ENCODE measurements around the gene PGBD5. TPM values are rescaled to one million over a fixed set of nuclear protein-coding genes. Genes with fewer than 3 reads are reported as not detected.

Gene PGBD5
- total RNA-seq, 1 donor from 2014 or later: 1.0 TPM

DNA sequence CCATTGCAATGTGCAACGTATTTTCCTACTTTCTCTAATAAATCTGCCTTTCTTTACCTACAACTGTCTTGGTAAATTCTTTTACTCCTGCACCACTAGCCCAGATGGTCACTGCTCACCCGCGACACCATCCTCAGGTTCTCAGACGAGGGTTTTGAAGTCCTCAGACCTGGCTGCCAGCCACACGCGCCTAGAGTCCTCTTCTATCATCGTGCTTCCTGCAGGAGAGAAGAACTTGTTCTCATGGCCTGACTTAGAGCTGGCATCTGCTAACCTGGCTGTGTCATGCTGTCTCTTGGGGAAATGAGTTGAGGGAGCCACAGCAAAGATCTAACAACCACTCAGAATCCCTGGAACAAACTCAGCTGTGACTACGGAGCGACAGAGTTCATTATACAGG lies 30.3 kb upstream of the PGBD5 start:
- TF ChIP-seq, protein P1, sequence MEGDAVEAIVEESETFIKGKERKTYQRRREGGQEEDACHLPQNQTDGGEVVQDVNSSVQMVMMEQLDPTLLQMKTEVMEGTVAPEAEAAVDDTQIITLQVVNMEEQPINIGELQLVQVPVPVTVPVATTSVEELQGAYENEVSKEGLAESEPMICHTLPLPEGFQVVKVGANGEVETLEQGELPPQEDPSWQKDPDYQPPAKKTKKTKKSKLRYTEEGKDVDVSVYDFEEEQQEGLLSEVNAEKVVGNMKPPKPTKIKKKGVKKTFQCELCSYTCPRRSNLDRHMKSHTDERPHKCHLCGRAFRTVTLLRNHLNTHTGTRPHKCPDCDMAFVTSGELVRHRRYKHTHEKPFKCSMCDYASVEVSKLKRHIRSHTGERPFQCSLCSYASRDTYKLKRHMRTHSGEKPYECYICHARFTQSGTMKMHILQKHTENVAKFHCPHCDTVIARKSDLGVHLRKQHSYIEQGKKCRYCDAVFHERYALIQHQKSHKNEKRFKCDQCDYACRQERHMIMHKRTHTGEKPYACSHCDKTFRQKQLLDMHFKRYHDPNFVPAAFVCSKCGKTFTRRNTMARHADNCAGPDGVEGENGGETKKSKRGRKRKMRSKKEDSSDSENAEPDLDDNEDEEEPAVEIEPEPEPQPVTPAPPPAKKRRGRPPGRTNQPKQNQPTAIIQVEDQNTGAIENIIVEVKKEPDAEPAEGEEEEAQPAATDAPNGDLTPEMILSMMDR (IDR thresholded peaks at IDR 0.05): no peak
- Mint-ChIP-seq H3K27ac (ENCODE audit: unreplicated experiment) (no peak overlapping the region), H3K9me3 (ENCODE audit: unreplicated experiment) (no peaks in the 10 kb centered on the region), H3K27me3 (ENCODE audit: unreplicated experiment) (peaks cover 32% of the 10 kb centered on the region), H3K4me3 (ENCODE audit: unreplicated experiment) (no peak overlapping the region), H3K36me3 (ENCODE audit: unreplicated experiment) (no peaks in the 10 kb centered on the region), H3K4me1 (ENCODE audit: unreplicated experiment) (peaks cover 6% of the 10 kb centered on the region)
- no peak for DNase-seq (ENCODE audit: extremely low spot score, unreplicated experiment)

DNA sequence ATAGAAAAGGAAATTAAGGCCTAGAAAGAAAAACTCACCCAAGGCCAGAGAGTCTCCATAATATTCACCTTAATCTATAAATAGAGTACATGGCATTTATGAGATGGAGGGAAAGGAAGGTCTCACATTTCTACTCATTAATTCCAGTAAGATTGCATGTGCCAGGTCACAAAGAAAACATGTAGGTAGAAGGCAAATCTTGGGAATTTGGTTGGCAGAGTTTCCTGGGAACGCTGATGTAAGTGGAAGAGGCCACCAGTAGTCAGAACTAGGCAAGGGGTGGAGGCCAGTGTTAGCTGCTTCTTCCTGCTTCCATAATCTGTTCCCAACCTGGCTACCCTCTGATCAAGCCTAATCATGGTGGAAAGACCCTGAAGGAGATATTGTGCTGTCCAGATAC lies 29.2 kb upstream of the PGBD5 start:
- TF ChIP-seq, protein P1 (IDR thresholded peaks at IDR 0.05): no peak
- no peak overlapping the region for H3K27ac Mint-ChIP-seq (ENCODE audit: unreplicated experiment)
- H3K9me3 Mint-ChIP-seq (ENCODE audit: unreplicated experiment): no peaks in the 10 kb centered on the region
- no peak overlapping the region for H3K4me3 Mint-ChIP-seq (ENCODE audit: unreplicated experiment)
- H3K27me3 Mint-ChIP-seq (ENCODE audit: unreplicated experiment): peaks cover 24% of the 10 kb centered on the region
- no peak for DNase-seq (ENCODE audit: extremely low spot score, unreplicated experiment)
- H3K4me1 Mint-ChIP-seq (ENCODE audit: unreplicated experiment): peaks cover 6% of the 10 kb centered on the region
- no peaks in the 10 kb centered on the region for H3K36me3 Mint-ChIP-seq (ENCODE audit: unreplicated experiment)

DNA sequence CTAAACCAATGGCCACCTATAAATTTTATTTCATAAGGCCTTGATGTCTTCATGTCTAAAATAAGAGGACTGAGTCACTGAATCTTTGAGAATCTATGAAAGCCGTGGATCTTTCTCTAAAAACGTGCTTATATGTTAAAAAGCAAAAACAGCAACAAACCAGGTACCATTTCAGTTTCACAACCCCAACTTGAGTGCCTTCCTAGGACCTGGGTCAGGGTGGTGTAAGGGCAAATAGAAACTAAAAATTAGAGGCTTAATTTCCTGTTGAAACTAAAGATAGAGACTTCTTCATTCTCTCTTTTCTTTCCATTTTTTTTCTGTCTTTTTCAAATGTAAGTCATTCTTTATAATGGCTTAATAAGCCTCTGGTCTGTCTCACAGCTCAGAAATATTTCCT lies 27.2 kb upstream of the PGBD5 start:
- H3K4me3 Mint-ChIP-seq (ENCODE audit: unreplicated experiment): no peak overlapping the region
- peaks cover under 1% of the 10 kb centered on the region for H3K4me1 Mint-ChIP-seq (ENCODE audit: unreplicated experiment)
- no peaks in the 10 kb centered on the region for H3K36me3 Mint-ChIP-seq (ENCODE audit: unreplicated experiment)
- TF ChIP-seq, protein P1 (IDR thresholded peaks at IDR 0.05): no peak
- no peak overlapping the region for H3K27ac Mint-ChIP-seq (ENCODE audit: unreplicated experiment)
- H3K9me3 Mint-ChIP-seq (ENCODE audit: unreplicated experiment): no peaks in the 10 kb centered on the region
- no peak for DNase-seq (ENCODE audit: extremely low spot score, unreplicated experiment)
- H3K27me3 Mint-ChIP-seq (ENCODE audit: unreplicated experiment): peaks cover 22% of the 10 kb centered on the region

DNA sequence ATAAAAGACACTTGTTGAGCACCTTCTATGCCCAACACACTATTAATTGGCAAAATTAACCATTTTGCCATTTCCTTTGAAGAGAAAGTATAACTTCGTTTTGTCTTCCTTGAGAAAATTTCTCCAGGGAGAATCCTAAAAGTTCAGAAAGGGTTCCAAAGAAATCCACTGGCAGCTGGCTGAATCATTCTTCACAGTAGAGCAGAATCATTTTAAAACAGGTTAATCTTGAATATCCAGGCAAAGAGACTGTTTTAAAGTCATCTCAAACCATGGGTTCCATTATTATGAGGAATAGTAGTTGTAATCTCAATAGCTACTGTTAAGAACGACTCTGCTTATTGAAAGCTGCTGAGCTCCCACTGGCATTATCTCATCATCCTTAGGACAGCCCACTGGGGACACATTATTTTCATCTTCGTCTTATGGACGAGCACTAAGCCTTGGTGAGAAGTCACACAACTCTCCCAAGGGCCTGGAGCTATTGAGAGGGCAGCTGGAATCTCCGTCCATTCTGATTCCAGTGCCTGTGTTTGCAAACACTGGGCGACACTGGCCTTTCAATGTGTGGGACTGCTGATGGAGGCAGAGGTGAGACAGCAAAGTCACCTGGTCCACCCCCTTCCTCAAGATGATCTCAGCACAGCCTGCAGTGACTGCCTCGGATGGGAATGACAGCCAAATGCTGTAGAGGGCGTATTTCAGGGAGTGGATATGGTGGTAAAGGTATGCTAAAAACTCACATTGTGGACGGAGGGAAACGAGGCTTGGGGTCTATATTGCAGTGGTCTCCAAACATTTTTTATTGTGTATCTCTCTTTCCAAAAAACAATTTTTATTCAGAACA lies 15.3 kb upstream of the PGBD5 start:
- Mint-ChIP-seq H3K4me1 (ENCODE audit: unreplicated experiment) (no peaks in the 10 kb centered on the region), H3K9me3 (ENCODE audit: unreplicated experiment) (peaks cover 19% of the 10 kb centered on the region), H3K36me3 (ENCODE audit: unreplicated experiment) (peaks cover 2% of the 10 kb centered on the region), H3K27ac (ENCODE audit: unreplicated experiment) (no peak overlapping the region), H3K27me3 (ENCODE audit: unreplicated experiment) (peaks cover 14% of the 10 kb centered on the region), H3K4me3 (ENCODE audit: unreplicated experiment) (no peak overlapping the region)
- TF ChIP-seq, protein P1 (IDR thresholded peaks at IDR 0.05): no peak
- no peak for DNase-seq (ENCODE audit: extremely low spot score, unreplicated experiment)

DNA sequence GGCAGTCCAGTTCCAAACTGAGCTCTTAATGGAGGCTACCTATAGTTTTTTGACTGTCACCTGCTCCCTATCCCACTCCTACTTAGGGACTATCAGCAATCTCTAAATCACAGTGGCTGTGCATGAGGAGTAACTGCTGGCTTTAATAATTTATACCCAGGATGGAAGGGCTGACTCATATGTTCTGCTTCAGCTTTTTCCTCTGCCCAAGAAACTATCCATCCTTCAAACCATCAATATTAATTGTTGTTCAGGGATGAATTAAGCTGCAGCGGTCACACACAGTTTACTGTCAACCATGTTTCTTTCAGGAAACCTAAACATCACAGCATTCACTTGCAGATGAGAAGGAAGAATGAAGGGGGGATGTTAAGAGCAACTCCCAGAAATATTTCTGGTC lies 9.0 kb upstream of the PGBD5 start:
- peaks cover 2% of the 10 kb centered on the region for H3K36me3 Mint-ChIP-seq (ENCODE audit: unreplicated experiment)
- H3K9me3 Mint-ChIP-seq (ENCODE audit: unreplicated experiment): peaks cover 5% of the 10 kb centered on the region
- H3K4me3 Mint-ChIP-seq (ENCODE audit: unreplicated experiment): no peak overlapping the region
- no peak for DNase-seq (ENCODE audit: extremely low spot score, unreplicated experiment)
- no peaks in the 10 kb centered on the region for H3K4me1 Mint-ChIP-seq (ENCODE audit: unreplicated experiment)
- H3K27me3 Mint-ChIP-seq (ENCODE audit: unreplicated experiment): peaks cover 10% of the 10 kb centered on the region
- no peak overlapping the region for H3K27ac Mint-ChIP-seq (ENCODE audit: unreplicated experiment)
- TF ChIP-seq, protein P1 (IDR thresholded peaks at IDR 0.05): no peak
